Putamen (tissue), 1 donor: ENCODE measurements around the gene C20orf204.
"Not testable (repeated sequence)": the region's sequence is repeated elsewhere in the genome, so short reads cannot be mapped to it uniquely, and the experiment has no call there.

Experiments
- DNase-seq: peaks from one replicate; pipeline ENCODE4 v3.0.0-alpha.2; 2016; ENCODE audit warnings: low spot score

The C20orf204 gene

DNA sequence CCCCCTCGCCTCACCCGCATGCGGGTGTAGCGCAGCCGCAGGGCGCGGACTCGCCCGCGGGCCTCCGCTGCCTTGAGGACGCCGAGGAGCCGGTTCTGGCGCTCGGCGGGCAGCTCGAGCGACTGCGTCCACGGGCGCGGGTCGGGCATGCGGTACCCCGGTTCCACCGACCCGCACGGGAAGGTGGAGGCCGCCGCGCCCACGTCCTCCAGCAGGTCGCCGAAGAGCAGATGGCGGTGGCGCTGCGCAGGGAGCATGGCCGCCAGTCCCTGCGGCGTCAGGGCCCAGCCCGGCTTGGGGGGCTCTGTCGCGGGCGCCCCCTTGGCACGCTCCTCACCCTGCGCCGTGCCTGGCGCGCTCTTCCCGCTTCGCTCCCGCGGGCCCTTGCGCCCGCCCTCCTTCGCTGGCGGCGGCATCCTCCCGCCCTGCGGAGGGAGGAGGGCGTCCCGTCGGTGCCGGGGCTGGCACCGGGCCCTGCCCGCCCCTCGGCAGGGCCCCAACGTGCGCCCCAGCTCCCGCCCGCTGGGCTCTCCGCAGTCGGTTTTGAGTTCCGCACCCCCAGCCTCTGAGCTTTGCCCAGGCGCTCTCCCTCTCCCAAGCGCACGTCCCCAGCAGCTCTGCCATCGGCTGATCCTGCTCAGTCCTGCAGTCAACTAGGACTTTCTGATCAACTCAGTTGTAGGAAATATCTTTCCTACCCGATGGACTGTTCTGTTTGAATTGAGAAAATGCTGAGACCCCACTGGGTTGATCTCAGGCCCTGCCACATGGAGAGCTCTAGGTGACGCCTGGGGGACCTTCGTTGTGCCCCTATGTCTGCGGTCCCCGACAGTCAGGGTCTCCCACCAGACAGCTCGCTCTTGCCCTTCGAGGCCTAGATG lies 48.1 kb downstream of the C20orf204 start, which contains the start of gene LKAAEAR1:
Gene LKAAEAR1 (minus strand): TSS at position 595 of the 881 bp plus-strand sequence. CDS start 179 bp downstream, at position 416.
- DNase-seq = no peak

DNA sequence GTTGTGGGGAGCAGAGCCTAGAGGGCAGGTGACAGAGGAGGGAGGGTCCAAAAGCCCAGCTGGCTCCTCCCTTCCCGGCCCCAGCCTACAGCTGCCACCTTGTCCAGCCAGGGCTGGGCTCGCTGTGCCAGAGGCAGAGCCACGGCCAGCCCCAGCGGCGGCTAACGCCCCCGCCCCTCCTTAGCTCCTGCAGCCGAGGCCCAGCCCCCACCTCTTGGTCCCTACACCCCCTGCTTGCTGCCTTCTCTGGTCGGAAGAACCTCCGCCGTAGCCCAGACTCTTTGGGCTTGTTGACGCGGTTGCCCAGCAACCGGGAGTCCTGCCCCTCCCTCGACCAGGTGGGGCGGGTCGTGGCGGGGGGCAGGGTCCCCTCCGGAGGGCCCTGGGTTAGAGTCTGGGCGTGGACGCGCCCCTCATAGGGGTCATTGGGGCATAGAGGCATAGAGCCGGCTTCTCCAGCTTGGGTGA lies 48.7 kb downstream of the C20orf204 start:
- DNase-seq = no peak

DNA sequence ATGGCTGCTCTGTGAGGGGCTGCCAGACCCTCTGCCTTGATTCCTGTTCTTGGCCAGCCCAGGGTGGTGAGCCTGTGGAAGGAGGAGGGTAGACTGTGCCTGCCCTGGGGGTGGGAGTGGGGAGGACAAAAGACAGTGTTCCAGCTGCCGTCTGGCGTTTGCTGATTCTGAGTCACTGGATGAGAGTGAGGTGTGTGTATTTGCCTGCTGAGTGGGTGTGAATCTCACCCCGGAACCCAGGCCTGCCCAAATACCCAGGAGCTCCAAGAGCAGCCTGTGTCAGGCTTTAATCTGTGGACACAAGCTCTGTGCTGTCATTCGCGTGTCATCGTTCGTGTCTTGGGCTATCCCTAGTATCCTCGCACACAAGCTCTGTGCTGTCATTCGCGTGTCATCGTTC lies 50.8 kb downstream of the C20orf204 start:
- DNase-seq = no peak

DNA sequence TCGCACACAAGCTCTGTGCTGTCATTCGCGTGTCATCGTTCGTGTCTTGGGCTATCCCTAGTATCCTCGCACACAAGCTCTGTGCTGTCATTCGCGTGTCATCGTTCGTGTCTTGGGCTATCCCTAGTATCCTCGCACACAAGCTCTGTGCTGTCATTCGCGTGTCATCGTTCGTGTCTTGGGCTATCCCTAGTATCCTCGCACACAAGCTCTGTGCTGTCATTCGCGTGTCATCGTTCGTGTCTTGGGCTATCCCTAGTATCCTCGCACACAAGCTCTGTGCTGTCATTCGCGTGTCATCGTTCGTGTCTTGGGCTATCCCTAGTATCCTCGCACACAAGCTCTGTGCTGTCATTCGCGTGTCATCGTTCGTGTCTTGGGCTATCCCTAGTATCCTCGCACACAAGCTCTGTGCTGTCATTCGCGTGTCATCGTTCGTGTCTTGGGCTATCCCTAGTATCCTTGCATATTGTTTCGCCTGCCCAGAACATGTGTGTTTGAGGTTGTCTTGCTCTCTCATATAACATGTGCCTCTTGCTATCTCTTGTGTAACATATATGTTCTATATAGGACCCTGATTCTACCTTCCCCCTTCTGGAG lies 51.3 kb downstream of the C20orf204 start:
- DNase-seq = not testable (repeated sequence)

DNA sequence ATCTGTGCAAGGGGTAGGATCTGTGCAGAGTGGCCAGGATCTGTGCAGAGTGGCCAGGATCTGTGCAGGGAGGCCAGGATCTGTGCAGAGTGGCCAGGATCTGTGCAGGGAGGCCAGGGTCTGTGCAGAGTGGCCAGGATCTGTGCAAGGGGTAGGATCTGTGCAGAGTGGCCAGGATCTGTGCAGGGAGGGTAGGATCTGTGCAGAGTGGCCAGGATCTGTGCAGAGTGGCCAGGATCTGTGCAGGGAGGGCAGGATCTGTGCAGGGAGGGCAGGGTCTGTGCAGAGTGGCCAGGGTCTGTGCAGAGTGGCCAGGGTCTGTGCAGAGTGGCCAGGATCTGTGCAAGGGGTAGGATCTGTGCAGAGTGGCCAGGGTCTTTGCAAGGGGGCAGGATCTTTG lies 52.6 kb downstream of the C20orf204 start:
- not testable (repeated sequence) for DNase-seq
